Hematopoietic multipotent progenitor cell treated with erythropoietin and hydrocortisone succinate and interleukin-3 and kit ligand, for 6 days (in vitro differentiated cells): Measurements from ENCODE around the gene FBXL7.

Experiments used
- DNase-seq: peaks from one replicate; pipeline ENCODE4 v3.0.0-alpha.2; 2015

The FBXL7 gene

DNA sequence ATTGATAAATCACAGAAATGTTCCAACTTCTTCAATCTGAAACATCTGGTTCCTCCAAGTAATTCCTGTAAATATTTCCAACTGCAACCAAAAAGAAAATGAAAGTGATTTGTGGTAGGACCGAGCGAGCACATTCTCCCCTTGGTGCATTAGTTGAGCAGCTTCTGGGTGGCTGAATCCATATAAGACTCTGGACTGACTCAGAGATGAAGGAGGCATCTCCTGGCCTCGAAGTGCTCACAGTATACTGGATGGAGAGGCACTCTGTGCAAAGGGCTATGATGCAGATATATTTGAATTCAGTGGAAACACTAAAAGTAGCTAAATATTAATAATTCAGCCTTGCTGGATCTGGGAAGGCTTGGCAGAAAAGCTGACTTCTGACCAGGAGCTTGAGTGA, 414.7 kb downstream of the FBXL7 start:
- DNase-seq: no peak

- no peak for DNase-seq
These were observed 426.6 kb downstream of the FBXL7 start for GRCh38 chr5:15926586-15926985.

DNA sequence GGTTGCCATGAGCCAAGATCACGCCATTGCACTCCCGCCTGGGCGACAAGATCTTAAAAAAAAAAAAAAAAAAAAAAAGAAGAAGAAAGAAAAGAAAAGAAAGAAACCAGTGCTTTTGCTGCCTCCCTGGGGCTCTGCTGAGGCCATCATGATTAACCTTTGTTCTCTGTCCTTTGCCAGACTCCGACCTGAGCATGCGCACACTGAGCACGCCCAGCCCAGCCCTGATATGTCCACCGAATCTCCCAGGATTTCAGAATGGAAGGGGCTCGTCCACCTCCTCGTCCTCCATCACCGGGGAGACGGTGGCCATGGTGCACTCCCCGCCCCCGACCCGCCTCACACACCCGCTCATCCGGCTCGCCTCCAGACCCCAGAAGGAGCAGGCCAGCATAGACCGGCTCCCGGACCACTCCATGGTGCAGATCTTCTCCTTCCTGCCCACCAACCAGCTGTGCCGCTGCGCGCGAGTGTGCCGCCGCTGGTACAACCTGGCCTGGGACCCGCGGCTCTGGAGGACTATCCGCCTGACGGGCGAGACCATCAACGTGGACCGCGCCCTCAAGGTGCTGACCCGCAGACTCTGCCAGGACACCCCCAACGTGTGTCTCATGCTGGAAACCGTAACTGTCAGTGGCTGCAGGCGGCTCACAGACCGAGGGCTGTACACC, 427.9 kb downstream of the FBXL7 start:
- no peak for DNase-seq

DNA sequence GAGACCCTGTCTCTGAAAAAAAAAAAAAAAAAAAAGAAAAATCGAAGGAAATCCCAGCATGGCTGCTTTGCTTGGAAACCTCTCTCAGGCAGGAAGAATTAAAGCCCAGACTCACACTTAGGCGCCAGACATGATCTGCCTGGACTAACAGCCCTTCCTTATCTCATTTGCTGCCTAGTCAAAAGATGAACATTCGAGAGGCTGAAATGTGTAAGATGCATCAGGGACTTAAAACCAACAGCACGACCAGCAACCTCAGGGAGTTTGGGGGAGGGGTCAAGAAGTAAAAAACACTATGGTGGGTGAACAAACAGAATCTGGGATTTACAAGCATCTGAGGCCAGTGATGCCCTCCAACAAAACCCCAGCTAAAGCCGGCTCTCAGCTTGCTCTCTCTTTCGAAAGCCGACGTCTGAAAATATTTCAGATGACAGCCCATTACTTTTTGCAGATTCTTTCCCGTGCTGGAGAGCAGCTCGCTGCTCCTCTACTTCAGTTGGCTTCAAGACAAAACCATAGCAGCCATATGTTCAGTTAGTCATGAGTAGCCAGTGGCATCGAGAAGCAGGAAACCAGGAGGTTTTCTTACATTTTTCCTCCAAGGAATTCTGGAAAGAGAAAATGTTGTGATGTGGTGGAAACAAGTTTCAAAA, 429.8 kb downstream of the FBXL7 start:
- DNase-seq: no peak

DNA sequence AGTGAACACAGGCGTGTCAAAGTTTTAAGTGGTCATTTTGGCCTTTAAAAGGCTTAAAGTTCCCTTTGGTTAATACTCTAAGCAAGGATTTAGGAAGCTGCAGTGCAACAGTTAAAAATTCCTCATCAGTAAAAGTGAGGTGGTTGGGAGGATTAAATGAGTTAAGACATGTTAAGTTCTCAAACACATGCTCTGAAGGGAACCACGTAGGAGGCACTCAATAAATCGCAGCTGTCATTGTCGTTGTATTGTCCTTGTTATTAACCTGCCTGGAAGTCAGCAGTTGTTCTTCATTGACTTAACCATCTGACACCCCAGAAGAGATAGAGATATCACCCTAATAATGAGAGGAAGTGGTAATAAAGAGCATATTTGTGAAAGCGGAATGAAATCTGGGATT, 432.1 kb downstream of the FBXL7 start:
- no peak for DNase-seq

DNA sequence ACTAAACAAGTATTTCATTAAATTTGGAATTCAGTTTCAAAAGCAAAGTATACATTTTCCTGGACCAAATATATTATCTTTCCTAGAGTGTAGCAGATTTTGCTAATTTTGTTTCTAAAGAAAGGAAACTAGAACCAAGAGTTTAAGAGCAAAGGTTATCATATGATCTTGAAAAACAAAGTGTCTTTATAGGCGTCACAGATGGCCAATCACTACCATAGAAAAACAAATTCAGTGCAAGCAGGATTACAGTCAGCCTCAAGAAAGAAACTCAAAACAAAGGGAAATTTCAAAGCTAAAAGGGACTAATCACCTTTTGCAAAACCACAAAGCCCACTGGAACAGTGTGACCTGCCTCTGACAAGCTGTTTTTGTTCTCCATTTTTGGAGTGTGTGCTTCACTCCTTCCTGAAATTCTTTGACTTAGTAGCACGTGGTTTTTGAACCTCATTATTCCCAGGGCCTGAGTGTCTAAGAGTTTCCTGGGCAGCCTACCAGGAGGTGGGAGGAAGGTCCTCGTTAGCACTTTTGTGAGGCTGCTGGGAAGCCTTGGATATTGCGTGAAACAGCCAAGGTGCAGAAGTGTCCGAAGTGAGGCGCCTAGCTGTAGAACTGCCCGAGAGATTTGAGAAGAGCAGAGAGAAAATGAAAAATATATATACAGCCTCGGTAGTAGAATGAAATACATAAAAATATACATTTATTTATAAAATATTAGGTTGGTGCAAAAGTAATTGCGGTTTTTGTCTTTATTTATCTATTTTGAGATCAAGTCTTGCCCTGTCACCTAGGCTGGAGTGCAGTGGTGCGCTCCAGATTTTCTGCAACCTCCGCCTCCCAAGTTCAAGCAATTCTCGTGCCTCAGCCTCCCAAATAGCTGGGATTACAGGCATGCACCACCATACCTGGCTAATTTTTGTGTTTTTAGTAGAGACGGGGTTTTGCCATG, 433.6 kb downstream of the FBXL7 start:
- DNase-seq: no peak

DNA sequence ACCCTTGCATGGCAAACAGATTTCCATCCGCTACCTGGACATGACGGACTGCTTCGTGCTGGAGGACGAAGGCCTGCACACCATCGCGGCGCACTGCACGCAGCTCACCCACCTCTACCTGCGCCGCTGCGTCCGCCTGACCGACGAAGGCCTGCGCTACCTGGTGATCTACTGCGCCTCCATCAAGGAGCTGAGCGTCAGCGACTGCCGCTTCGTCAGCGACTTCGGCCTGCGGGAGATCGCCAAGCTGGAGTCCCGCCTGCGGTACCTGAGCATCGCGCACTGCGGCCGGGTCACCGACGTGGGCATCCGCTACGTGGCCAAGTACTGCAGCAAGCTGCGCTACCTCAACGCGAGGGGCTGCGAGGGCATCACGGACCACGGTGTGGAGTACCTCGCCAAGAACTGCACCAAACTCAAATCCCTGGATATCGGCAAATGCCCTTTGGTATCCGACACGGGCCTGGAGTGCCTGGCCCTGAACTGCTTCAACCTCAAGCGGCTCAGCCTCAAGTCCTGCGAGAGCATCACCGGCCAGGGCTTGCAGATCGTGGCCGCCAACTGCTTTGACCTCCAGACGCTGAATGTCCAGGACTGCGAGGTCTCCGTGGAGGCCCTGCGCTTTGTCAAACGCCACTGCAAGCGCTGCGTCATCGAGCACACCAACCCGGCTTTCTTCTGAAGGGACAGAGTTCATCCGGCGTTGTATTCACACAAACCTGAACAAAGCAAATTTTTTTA, 436.7 kb downstream of the FBXL7 start:
- DNase-seq: no peak

DNA sequence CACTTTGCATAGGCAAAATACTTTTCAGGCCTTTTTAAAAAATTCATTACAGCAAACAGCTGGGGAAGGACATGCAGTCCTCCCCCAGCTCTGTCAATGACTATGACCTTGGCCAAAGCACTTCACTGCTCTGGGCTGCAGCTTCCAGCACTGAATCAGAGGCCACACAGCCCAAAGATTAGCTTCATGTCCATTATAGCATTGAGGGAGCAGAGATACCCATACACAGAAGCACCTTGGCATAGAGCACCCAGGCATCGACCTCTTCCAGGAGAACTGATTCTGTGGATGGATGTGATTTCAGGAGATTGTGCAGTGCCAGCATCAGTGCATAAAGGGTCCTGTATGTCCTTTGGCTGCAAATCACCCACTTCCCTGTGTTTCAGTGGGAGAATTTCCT, 437.7 kb downstream of the FBXL7 start:
- DNase-seq: no peak

GRCh38 chr5:15938186-15938585, 438.2 kb downstream of the FBXL7 start:
- no peak for DNase-seq

DNA sequence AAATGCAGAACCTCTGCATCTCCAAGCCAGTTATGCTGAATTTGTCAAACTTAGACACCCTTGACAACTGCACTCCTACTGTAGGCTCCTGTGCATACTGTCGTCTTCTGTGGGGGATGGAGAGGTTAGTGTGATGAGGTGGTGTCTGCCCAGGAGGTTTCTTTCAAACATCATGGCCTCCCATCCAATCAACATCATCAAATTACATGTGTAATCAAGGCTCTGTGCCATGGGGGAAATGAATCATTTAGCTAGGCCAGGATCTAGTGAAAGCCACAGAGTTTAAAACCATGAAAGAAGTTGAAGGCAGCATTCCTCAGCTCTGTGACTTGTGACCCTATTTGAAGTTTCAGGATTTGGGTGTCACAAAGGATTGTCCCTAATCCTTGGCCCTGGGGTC, 439.0 kb downstream of the FBXL7 start:
- no peak for DNase-seq

DNA sequence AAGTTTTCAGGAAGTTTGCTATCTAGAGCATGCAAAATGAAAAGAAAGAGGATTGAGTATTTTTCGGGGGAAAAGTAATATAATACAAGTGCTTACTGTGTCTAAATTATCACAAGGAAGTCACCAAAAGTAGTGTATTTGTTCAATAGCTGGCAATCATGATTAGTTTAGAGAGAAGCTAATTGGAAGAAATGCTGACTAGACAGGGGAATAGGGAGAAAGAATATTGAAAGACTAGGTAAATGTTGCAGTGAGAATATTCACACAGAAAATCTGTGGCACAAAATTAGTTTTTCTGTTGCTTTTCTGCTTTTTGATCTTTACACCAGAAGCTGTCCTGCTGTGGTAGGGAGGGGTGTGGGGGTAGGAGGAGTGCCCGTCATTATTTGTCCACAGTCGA, 440.9 kb downstream of the FBXL7 start:
- DNase-seq: no peak

DNA sequence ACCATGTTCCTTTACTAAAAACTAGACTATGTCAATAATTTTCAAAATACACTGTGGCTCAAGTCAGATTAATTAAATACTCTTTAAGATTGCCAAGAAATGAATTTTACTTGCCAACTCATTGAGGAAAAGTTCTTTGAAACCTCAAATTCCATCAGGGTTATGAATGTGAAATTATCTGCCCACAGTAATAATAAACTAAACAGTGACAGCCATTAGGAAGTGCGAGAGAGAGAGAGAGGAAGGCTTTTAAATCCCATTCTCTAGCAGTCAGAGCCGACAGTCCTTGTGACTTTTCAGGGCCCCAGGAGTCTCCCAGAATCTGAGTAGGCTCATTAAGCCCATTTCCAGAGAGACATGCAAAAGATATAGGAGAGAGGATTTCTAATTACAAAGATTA, 443.5 kb downstream of the FBXL7 start:
- no peak for DNase-seq

DNA sequence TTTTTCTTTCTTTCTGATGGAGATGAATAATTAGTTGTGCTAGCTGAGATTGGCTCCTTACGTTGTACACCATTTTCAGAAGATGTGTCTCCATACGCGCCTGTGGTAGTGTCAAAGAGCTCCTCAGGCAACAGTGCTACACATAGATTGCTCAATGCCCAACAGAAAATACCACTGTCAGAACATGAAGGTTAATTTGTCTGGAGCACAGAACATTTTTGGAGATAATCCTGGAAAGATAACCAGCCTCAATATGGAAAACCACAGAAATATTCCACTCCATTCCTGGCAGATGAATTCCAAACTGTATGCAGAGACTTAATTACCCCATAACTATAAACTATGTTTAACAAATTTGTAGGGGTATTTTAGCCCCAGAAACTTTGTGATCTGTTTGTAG, 446.0 kb downstream of the FBXL7 start:
- DNase-seq: no peak

GRCh38 chr5:15948190-15948589, 448.2 kb downstream of the FBXL7 start:
- no peak for DNase-seq

DNA sequence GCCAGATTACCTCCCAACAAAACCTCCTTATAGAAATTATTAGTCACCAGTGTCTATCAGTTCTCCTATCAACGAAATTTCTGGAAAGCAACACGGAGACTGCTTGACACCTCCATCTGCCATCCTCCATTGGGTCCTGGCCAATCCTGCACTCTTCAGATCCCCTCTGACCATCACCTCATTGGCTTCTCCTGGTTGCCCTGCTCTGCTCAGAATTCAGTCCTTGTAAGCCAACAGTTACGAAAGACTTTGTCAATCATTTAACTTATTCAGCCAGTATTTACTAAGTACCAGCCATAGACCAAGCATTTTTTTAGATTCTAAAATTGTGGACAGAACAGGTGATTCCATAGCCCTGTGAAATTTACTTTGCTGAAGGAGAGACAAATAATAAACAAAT, 451.1 kb downstream of the FBXL7 start:
- no peak for DNase-seq

GRCh38 chr5:15951550-15951949, 451.6 kb downstream of the FBXL7 start:
- no peak for DNase-seq

DNA sequence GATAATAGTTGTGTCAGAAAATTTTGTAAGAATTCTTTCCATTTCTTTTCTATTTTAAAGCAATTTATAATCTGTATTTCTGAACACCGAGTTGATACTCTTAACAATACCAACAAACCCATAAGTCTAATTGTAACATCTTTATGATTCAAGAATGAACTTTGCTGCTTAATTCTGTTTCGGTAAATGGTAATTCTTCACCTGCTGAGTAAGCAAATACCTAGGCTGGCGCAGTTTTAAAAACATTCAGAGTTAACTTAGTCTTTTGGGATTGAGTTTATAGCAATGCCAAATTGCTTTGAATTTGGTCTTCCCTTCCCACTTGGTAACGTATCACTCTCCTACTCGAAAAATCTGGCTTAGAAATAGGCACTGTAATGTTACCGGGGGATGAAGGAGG, 456.6 kb downstream of the FBXL7 start:
- DNase-seq: no peak

DNA sequence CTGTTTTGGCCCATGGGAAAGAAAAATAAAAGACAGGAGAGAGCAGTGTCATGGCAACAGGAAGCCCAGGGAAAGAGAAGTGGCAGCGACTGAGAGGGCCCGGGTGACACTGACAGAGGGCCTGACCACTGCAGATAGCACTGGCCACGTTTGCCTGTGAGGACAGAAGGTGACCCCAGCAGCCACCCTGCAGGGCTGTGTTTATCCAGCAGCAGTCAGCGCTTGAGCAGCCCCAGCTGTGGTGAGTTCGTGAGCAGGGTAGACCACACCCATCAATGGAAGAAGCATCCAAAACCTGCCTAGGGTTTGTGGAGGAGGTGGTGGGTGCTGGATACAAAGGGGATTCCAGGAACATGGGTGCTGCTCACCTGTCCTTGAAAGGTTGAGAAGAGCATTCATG, 457.1 kb downstream of the FBXL7 start:
- no peak for DNase-seq

GRCh38 chr5:15959370-15960164, 459.6 kb downstream of the FBXL7 start:
- DNase-seq: no peak

- DNase-seq: no peak
These were observed 466.2 kb downstream of the FBXL7 start for GRCh38 chr5:15966066-15966640.

DNA sequence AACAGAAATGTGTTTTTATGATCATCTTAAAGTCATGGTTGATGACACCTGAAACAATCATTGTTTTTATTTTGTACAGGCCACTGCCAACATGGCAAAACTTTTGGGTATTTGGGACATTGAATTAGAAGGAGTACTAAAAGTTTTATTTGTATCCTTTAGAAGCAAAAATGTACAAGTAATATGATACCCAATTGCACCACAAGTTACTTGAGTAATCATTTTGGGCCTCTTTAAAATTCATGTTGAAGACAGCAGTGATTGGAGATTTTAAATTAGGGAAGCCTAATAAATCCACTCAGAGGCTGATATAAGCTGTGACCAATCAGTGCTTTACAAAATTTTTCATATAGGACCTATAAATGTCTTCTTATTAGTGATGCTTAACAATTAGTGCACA, 466.7 kb downstream of the FBXL7 start:
- no peak for DNase-seq

DNA sequence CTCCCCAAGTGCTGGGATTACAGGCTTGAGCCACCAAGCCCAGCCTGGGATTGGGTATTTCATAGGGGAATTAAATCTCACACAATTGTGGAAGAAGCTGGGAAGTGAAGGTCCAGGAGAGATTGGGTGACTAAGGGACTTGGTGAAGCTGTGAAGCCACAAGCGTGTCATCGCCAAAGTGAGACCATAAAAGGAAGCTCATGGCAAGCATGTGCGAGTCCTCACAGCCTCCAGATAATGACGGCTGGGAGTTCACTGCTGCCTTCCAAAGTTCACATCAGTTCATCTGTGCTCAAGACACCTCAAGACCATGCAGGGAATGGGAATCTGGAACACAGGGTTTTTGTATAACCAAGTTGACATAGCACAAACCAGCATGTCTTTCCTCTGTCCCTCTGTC, 469.0 kb downstream of the FBXL7 start:
- DNase-seq: no peak
